ENCODE data around the gene SDE2.

GRCh38 chr1:226006686-226007085, 7.5 kb upstream of the SDE2 start:
- TF ChIP-seq, protein P1, sequence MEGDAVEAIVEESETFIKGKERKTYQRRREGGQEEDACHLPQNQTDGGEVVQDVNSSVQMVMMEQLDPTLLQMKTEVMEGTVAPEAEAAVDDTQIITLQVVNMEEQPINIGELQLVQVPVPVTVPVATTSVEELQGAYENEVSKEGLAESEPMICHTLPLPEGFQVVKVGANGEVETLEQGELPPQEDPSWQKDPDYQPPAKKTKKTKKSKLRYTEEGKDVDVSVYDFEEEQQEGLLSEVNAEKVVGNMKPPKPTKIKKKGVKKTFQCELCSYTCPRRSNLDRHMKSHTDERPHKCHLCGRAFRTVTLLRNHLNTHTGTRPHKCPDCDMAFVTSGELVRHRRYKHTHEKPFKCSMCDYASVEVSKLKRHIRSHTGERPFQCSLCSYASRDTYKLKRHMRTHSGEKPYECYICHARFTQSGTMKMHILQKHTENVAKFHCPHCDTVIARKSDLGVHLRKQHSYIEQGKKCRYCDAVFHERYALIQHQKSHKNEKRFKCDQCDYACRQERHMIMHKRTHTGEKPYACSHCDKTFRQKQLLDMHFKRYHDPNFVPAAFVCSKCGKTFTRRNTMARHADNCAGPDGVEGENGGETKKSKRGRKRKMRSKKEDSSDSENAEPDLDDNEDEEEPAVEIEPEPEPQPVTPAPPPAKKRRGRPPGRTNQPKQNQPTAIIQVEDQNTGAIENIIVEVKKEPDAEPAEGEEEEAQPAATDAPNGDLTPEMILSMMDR (IDR thresholded peaks at IDR 0.05): no peak
- TF ChIP-seq POLR2A (IDR thresholded peaks at IDR 0.05): no peak
- TF ChIP-seq POLR2AphosphoS5 (IDR thresholded peaks at IDR 0.05): no peak
